ENCODE results near the gene DHRSX.
"Not testable (repeated sequence)": the region's sequence is repeated elsewhere in the genome, so short reads cannot be mapped to it uniquely, and the experiment has no call there.

DNA sequence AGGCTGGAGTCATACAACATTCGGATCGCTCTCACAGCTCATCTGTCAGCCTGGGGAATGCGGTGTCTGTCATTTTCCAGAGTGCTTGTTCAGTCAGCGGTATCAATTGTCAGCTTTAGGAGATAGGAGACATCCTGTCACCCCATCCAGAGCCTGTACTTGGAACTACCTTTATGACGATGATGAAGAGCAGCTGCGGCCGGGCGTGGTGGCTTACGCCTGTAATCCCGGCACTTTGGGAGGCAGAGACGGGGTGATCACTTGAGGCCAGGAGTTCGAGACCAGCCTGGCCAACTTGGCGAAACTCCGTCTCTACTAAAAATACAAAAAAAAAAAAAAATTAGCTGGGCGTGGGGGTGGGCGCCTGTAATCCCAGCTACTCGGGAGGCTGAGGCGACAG lies 289.1 kb downstream of the DHRSX start:
- not testable (repeated sequence) for TF ChIP-seq CTCF, POLR2A (IDR thresholded peaks at IDR 0.05)

Measured in testis (tissue), 2 donors.